MM.1S (cell line): ENCODE results near the gene RBMS3.

Experiments used
- EZH2 ChIP-seq: fragments of 300-600 bp; sonication (generic); optimal IDR thresholded peaks from 2 replicates; pipeline ENCODE3; 2017; ENCODE audit warnings: low read depth, mild to moderate bottlenecking, antibody characterized with exemption, low read length, mixed read lengths
- EZH2phosphoT487 ChIP-seq: fragments of 300-600 bp; sonication (generic); IDR thresholded peaks from 2 replicates; pipeline ENCODE4 v1.6.1; 2018; ENCODE audit warnings: antibody characterized with exemption, low read length
- TF ChIP-seq, protein P1 (sequence below): fragments of 300-600 bp; sonication (generic); IDR thresholded peaks from 2 replicates; pipeline ENCODE4 v1.5.1; 2016; ENCODE audit warnings: antibody characterized with exemption, low read length, mixed read lengths

GRCh38 chr3:29593802-29594201, 312.9 kb downstream of the RBMS3 start:
- no peak for TF ChIP-seq EZH2
- TF ChIP-seq, protein P1, sequence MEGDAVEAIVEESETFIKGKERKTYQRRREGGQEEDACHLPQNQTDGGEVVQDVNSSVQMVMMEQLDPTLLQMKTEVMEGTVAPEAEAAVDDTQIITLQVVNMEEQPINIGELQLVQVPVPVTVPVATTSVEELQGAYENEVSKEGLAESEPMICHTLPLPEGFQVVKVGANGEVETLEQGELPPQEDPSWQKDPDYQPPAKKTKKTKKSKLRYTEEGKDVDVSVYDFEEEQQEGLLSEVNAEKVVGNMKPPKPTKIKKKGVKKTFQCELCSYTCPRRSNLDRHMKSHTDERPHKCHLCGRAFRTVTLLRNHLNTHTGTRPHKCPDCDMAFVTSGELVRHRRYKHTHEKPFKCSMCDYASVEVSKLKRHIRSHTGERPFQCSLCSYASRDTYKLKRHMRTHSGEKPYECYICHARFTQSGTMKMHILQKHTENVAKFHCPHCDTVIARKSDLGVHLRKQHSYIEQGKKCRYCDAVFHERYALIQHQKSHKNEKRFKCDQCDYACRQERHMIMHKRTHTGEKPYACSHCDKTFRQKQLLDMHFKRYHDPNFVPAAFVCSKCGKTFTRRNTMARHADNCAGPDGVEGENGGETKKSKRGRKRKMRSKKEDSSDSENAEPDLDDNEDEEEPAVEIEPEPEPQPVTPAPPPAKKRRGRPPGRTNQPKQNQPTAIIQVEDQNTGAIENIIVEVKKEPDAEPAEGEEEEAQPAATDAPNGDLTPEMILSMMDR: no peak
- TF ChIP-seq EZH2phosphoT487: no peak
